ENCODE measurements around the gene TMSB10.

DNA sequence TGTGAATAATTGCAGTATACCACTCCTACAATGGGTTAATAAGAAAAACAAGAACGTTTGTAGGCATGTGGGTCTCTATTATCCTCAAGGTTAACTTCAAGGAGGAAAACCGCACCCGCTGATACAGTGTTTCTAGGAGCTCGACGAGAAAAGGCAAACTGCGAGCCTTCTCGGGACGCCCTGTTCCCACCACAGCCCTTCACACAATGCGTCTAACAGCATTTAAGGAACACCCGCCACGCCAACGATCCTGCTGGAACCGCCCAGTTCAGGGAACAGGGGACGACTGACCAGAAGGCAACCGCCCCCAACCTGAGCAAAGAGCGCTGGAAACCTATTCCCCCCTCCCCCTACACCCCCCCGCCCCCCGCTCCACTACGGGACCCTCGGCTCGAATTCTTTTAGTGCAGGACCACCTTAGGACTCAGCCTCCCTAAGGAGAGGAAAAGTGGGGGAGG, 710 bp upstream of the TMSB10 start:
- TF ChIP-seq POLR2A (IDR thresholded peaks at IDR 0.05; ENCODE audit: low read length) (no peak), GATA1 (IDR thresholded peaks at IDR 0.05; ENCODE audit: low read depth, low read length) (no peak)

Measured in erythroblast (primary cell).